HEK293 (cell line): ENCODE measurements around the gene RNF214.
A peak's percentile ranks its signal among the peaks of the same experiment; 100 is the strongest.

Source experiments
- CTCF ChIA-PET: fragments of 350-600 bp; formaldehyde crosslinking; extraction: SDS; loops from one replicate; lab custom pipeline; 2021; ENCODE audit warnings: antibody characterized with exemption; lab: Yijun Ruan, JAX
- POLR2A ChIA-PET: fragments of 300-600 bp; formaldehyde crosslinking; extraction: SDS; loops from one replicate; lab custom pipeline; 2020; ENCODE audit warnings: antibody characterized with exemption, inconsistent platforms; lab: Yijun Ruan, JAX
- H3K27ac ChIP-seq: fragments of 200-500 bp; sonication (Bioruptor generic); 2 replicates; pipeline ENCODE4 v1.5.1; 2014; ENCODE audit warnings: low read depth, low read length, control low read depth, inconsistent platforms; ENCODE audit errors: extremely low read depth
- H3K36me3 ChIP-seq, 2 experiments: fragments of 200-500 bp in 1 of 2; sonication (Bioruptor generic) in 1 of 2; 1 replicate in 1 of 2; 2 replicates in 1 of 2; pipeline ENCODE4 v1.5.1; 2014 to 2017; ENCODE audit warnings: inconsistent platforms in 2 of 2, low read length in 2 of 2; ENCODE audit not compliant: control insufficient read depth in 2 of 2, insufficient read depth in 1 of 2
- H3K4me1 ChIP-seq: fragments of 200-500 bp; sonication (Bioruptor generic); 2 replicates; pipeline ENCODE4 v1.5.1; 2014; ENCODE audit warnings: mild to moderate bottlenecking, low read length, inconsistent platforms; ENCODE audit not compliant: control insufficient read depth, insufficient read depth
- H3K4me3 ChIP-seq: 2 replicates; pipeline ENCODE4 v1.5.1; 2011; ENCODE audit warnings: low read depth, mild to moderate bottlenecking, control low read depth, low read length, moderate library complexity
- H3K9me3 ChIP-seq: fragments of 200-500 bp; sonication (Bioruptor generic); 2 replicates; pipeline ENCODE4 v1.5.1; 2014; ENCODE audit warnings: low read depth, low read length, inconsistent platforms; ENCODE audit not compliant: control insufficient read depth, insufficient read depth
- EGR2 ChIP-seq: fragments of 450-650 bp; formaldehyde crosslinking; IDR thresholded peaks from 2 replicates; pipeline ENCODE4 v1.5.1; 2016; ENCODE audit warnings: low read depth, missing biosample characterization, missing genetic modification characterization
- HOXD13 ChIP-seq: sonication (generic); formaldehyde crosslinking; IDR thresholded peaks from 2 replicates; pipeline ENCODE4 v1.8.0; 2022; ENCODE audit warnings: missing genetic modification reagents, borderline replicate concordance
- KLF1 ChIP-seq: fragments of 450-650 bp; formaldehyde crosslinking; IDR thresholded peaks from 2 replicates; pipeline ENCODE4 v1.5.1; 2016; ENCODE audit warnings: missing biosample characterization, missing genetic modification characterization
- KLF7 ChIP-seq: fragments of 450-650 bp; formaldehyde crosslinking; IDR thresholded peaks from 2 replicates; pipeline ENCODE4 v1.5.1; 2016; ENCODE audit warnings: missing biosample characterization, missing genetic modification characterization, borderline replicate concordance
- PRDM1 ChIP-seq: fragments of 450-650 bp; formaldehyde crosslinking; IDR thresholded peaks from 2 replicates; pipeline ENCODE4; 2016; ENCODE audit warnings: missing biosample characterization, missing genetic modification characterization
- TCF7L2 ChIP-seq: IDR thresholded peaks from 2 replicates; pipeline ENCODE4 v1.6.1; 2011; ENCODE audit warnings: low read depth, mild to moderate bottlenecking, inconsistent platforms, low read length, moderate library complexity, borderline replicate concordance
- WT1 ChIP-seq: fragments of 450-650 bp; formaldehyde crosslinking; IDR thresholded peaks from 2 replicates; pipeline ENCODE4 v1.5.1; 2016; ENCODE audit warnings: missing biosample characterization, missing genetic modification characterization
- YY2 ChIP-seq: fragments of 450-650 bp; formaldehyde crosslinking; IDR thresholded peaks from 2 replicates; pipeline ENCODE4 v1.5.1; 2016; ENCODE audit warnings: missing biosample characterization, missing genetic modification characterization
- ZBTB1 ChIP-seq: fragments of 450-650 bp; formaldehyde crosslinking; IDR thresholded peaks from 2 replicates; pipeline ENCODE4 v1.5.1; 2016; ENCODE audit warnings: missing biosample characterization, missing genetic modification characterization
- ZBTB17 ChIP-seq: fragments of 450-650 bp; formaldehyde crosslinking; IDR thresholded peaks from 2 replicates; pipeline ENCODE4 v1.5.1; 2016; ENCODE audit warnings: missing biosample characterization, missing genetic modification characterization
- ZFHX2 ChIP-seq: fragments of 450-650 bp; formaldehyde crosslinking; conservative IDR thresholded peaks from 2 replicates; pipeline ENCODE4 v1.5.1; 2016; ENCODE audit warnings: missing biosample characterization, missing genetic modification characterization
- ZNF175 ChIP-seq: fragments of 450-650 bp; formaldehyde crosslinking; IDR thresholded peaks from 2 replicates; pipeline ENCODE4 v1.5.1; 2016; ENCODE audit warnings: missing biosample characterization, missing genetic modification characterization
- ZNF221 ChIP-seq: fragments of 450-650 bp; formaldehyde crosslinking; IDR thresholded peaks from 2 replicates; pipeline ENCODE4 v1.5.1; 2017; ENCODE audit warnings: missing biosample characterization, missing genetic modification characterization, borderline replicate concordance
- ZNF248 ChIP-seq: fragments of 450-650 bp; formaldehyde crosslinking; IDR thresholded peaks from 2 replicates; pipeline ENCODE4 v1.5.1; 2017; ENCODE audit warnings: missing biosample characterization, missing genetic modification characterization
- ZNF274 ChIP-seq, 2 experiments: fragments of 200-500 bp in 1 of 2; fragments of 450-650 bp in 1 of 2; sonication (Bioruptor generic) in 1 of 2; formaldehyde crosslinking in 1 of 2; IDR thresholded peaks; 2 replicates each; pipeline versions ENCODE4 v1.5.1 to v1.6.1; 2014 to 2016; ENCODE audit warnings: borderline replicate concordance in 1 of 2, inconsistent platforms in 1 of 2, low read length in 1 of 2, missing biosample characterization in 1 of 2, missing genetic modification characterization in 1 of 2
- ZNF510 ChIP-seq: fragments of 450-650 bp; formaldehyde crosslinking; IDR thresholded peaks from 2 replicates; pipeline ENCODE4 v1.5.1; 2018; ENCODE audit warnings: mild to moderate bottlenecking, missing genetic modification characterization, missing biosample characterization; ENCODE audit not compliant: insufficient replicate concordance
- ZNF521 ChIP-seq: fragments of 450-650 bp; formaldehyde crosslinking; IDR thresholded peaks from 2 replicates; pipeline ENCODE4 v1.5.1; 2017; ENCODE audit warnings: missing biosample characterization, mild to moderate bottlenecking, missing genetic modification characterization
- ZNF549 ChIP-seq: fragments of 450-650 bp; IDR thresholded peaks from 2 replicates; pipeline ENCODE4 v1.5.1; 2018; ENCODE audit warnings: missing biosample characterization, missing genetic modification characterization, mild to moderate bottlenecking, inconsistent platforms, moderate library complexity
- ZNF571 ChIP-seq: fragments of 450-650 bp; formaldehyde crosslinking; IDR thresholded peaks from 2 replicates; pipeline ENCODE4 v1.5.0; 2017; ENCODE audit warnings: missing biosample characterization, missing genetic modification characterization
- ZNF645 ChIP-seq: fragments of 450-650 bp; formaldehyde crosslinking; IDR thresholded peaks from 2 replicates; pipeline ENCODE4; 2016; ENCODE audit warnings: missing biosample characterization, missing genetic modification characterization
- ZNF658 ChIP-seq: fragments of 450-650 bp; formaldehyde crosslinking; IDR thresholded peaks from 2 replicates; pipeline ENCODE4; 2016; ENCODE audit warnings: missing biosample characterization, missing genetic modification characterization
- ZNF747 ChIP-seq: fragments of 450-650 bp; formaldehyde crosslinking; IDR thresholded peaks from 2 replicates; pipeline ENCODE4 v1.5.1; 2016; ENCODE audit warnings: missing biosample characterization, missing genetic modification characterization
- ZNF768 ChIP-seq: fragments of 450-650 bp; formaldehyde crosslinking; IDR thresholded peaks from 2 replicates; pipeline ENCODE4 v1.5.1; 2018; ENCODE audit warnings: missing biosample characterization, mild to moderate bottlenecking, missing genetic modification characterization
- ZNF776 ChIP-seq: fragments of 450-650 bp; formaldehyde crosslinking; IDR thresholded peaks from 2 replicates; pipeline ENCODE4 v1.5.0; 2017; ENCODE audit warnings: missing biosample characterization, missing genetic modification characterization, borderline replicate concordance
- ZSCAN23 ChIP-seq: fragments of 450-650 bp; formaldehyde crosslinking; IDR thresholded peaks from 2 replicates; pipeline ENCODE4 v1.5.1; 2016; ENCODE audit warnings: missing biosample characterization, missing genetic modification characterization
- TF ChIP-seq, protein P1 (sequence below): fragments of 450-650 bp; formaldehyde crosslinking; IDR thresholded peaks from 2 replicates; pipeline ENCODE4 v1.5.1; 2017; ENCODE audit warnings: missing biosample characterization, missing genetic modification characterization

The RNF214 gene

DNA sequence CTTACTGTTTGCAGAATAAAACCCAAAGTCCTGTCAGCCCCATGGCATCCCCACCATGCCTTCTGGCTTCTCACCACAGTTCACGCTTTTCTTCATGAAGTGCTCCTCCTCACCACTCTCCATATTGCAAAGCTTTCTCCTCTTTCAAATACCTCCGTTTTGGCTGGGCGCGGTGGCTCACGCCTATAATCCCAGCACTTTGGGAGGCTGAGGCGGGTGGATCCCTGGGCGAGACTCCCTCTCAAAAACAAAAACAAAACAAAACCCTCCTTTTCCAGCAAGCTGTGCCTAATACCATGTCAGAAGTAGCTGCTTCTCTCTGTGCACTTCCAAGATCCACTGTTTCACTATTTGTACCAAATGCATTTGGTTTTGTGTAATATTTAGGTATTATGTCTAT lies 76.8 kb downstream of the RNF214 start:
- Histone ChIP-seq H3K27ac (no peak overlapping the region), H3K9me3 (no peaks in the 10 kb centered on the region), H3K4me3 (no peak overlapping the region), H3K4me1 (no peaks in the 10 kb centered on the region), H3K36me3 (peaks cover 0 to 6% of the 10 kb centered on the region in 2 experiments; a peak in 1 of 3 replicates)
- ChIA-PET CTCF (interaction anchor here (1.0 kb wide), 1 partner anchor 518 kb away, joined by 5 read pairs; no protein-coding TSS in a partner anchor), POLR2A (interaction anchor here (0.6 to 1.0 kb wide), 2 partner anchors 23 to 84 kb away, joined by 3 to 4 read pairs; no protein-coding TSS in a partner anchor)
- peak; percentile 91 for TF ChIP-seq KLF1
- TF ChIP-seq WT1 (tag by site-specific recombination): 0 out of 2 replicates have a peak, but pooled peaks have one; percentile 18
- TF ChIP-seq ZNF175 (tag by site-specific recombination): no peak

DNA sequence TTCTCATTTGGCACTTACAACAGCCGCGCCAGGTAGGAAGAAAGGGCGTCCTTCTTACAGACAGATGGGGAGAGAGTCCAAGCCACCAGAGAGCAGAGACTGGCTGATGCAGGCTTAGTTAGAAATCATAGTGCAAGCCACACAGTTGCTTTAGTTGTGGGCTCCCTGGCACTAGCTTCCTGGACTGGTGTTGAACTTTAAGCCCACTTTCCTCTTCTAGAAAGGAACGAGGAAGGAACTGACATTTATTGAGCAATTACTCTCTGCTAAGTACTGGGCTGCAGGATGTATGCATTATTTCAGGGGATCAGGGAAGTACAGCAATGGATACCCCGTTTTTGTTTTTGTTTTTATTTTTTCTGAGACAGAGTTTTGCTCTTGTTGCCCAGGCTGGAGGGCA lies 80.6 kb downstream of the RNF214 start:
- POLR2A ChIA-PET: no interaction called here
- H3K9me3 ChIP-seq: no peaks in the 10 kb centered on the region
- CTCF ChIA-PET: no interaction called here
- TF ChIP-seq ZSCAN23 (tag by site-specific recombination): no peak
- TF ChIP-seq, protein P1, sequence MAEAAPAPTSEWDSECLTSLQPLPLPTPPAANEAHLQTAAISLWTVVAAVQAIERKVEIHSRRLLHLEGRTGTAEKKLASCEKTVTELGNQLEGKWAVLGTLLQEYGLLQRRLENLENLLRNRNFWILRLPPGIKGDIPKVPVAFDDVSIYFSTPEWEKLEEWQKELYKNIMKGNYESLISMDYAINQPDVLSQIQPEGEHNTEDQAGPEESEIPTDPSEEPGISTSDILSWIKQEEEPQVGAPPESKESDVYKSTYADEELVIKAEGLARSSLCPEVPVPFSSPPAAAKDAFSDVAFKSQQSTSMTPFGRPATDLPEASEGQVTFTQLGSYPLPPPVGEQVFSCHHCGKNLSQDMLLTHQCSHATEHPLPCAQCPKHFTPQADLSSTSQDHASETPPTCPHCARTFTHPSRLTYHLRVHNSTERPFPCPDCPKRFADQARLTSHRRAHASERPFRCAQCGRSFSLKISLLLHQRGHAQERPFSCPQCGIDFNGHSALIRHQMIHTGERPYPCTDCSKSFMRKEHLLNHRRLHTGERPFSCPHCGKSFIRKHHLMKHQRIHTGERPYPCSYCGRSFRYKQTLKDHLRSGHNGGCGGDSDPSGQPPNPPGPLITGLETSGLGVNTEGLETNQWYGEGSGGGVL (tag by site-specific recombination): no peak
- TF ChIP-seq ZBTB1 (tag by site-specific recombination): no peak
- no peak for TF ChIP-seq ZNF221 (tag by site-specific recombination)
- TF ChIP-seq ZNF510 (tag by site-specific recombination): no peak
- H3K27ac ChIP-seq: no peak overlapping the region
- peaks cover 0 to 8% of the 10 kb centered on the region in 2 experiments; a peak in 1 of 3 replicates for H3K36me3 ChIP-seq
- H3K4me1 ChIP-seq: peaks cover 8% of the 10 kb centered on the region; the same call in 1 of the 2 replicates
- H3K4me3 ChIP-seq: no peak overlapping the region

- peak overlapping the region; percentile 82; the same call in 1 of the 2 replicates for H3K4me3 ChIP-seq
- ChIA-PET CTCF (no interaction called here), POLR2A (interaction anchor here (0.7 to 2.7 kb wide), 3 partner anchors 11 to 199 kb away, joined by 3 to 19 read pairs (median 4); partner anchors contain the start of gene CEP164)
- H3K27ac ChIP-seq: no peak overlapping the region
- H3K4me1 ChIP-seq: peaks cover 8% of the 10 kb centered on the region; the same call in 1 of the 2 replicates
- H3K36me3 ChIP-seq: peaks cover 0 to 8% of the 10 kb centered on the region in 2 experiments; a peak in 1 of 3 replicates
- H3K9me3 ChIP-seq: no peaks in the 10 kb centered on the region
- no peak for TF ChIP-seq ZNF776
- no peak for TF ChIP-seq ZNF549 (tag by site-specific recombination)
- TF ChIP-seq ZNF521 (tag by site-specific recombination): no peak
- no peak for TF ChIP-seq ZNF571 (tag by site-specific recombination)
- TF ChIP-seq ZNF274 (IDR thresholded peaks at IDR 0.05; ENCODE audit: low read length): no peak
- TF ChIP-seq ZNF274 (tag by site-specific recombination; IDR thresholded peaks at IDR 0.05; ENCODE audit: borderline replicate concordance): no peak
- TF ChIP-seq WT1 (tag by site-specific recombination): no peak
- no peak for TF ChIP-seq HOXD13 (CRISPR knock-in tag)
- no peak for TF ChIP-seq PRDM1 (tag by site-specific recombination)
- no peak for TF ChIP-seq TCF7L2
- TF ChIP-seq ZNF747 (tag by site-specific recombination): no peak
- no peak for TF ChIP-seq YY2 (tag by site-specific recombination)
- TF ChIP-seq ZFHX2 (tag by site-specific recombination): peak; percentile 74
- TF ChIP-seq EGR2 (tag by site-specific recombination): peak; percentile 52; the same call in 1 of the 2 replicates
- no peak for TF ChIP-seq ZNF248 (tag by site-specific recombination)
- no peak for TF ChIP-seq ZBTB17 (tag by site-specific recombination)
- TF ChIP-seq ZNF645 (tag by site-specific recombination): no peak
- no peak for TF ChIP-seq KLF7 (tag by site-specific recombination)
- TF ChIP-seq ZNF658 (tag by site-specific recombination): no peak
- TF ChIP-seq ZNF768 (tag by site-specific recombination): 0 out of 2 replicates have a peak, but pooled peaks have one; percentile 36
These were observed 81.6 kb downstream of the RNF214 start for GRCh38 chr11:117313828-117314768.
